Tibial nerve (tissue), 3 donors: ENCODE measurements around the gene MIEF1.

Experiments used
- POLR2A ChIP-seq, 2 donors: fragments of 450-650 bp; IDR thresholded peaks; one replicate each; pipeline ENCODE4 v1.6.1; 2017; ENCODE audit warnings: antibody characterized with exemption in 2 of 2, mild to moderate bottlenecking in 2 of 2, moderate library complexity in 2 of 2
- TF ChIP-seq, protein P1 (sequence below), 5 experiments: fragments of 200-600 bp in 3 of 5; fragments of 450-650 bp in 2 of 5; sonication (generic) in 3 of 5; IDR thresholded peaks; one replicate each; pipeline ENCODE4 v1.5.1; 2016 to 2019; ENCODE audit warnings: antibody characterized with exemption in 5 of 5, mild to moderate bottlenecking in 3 of 5, moderate library complexity in 2 of 5

DNA sequence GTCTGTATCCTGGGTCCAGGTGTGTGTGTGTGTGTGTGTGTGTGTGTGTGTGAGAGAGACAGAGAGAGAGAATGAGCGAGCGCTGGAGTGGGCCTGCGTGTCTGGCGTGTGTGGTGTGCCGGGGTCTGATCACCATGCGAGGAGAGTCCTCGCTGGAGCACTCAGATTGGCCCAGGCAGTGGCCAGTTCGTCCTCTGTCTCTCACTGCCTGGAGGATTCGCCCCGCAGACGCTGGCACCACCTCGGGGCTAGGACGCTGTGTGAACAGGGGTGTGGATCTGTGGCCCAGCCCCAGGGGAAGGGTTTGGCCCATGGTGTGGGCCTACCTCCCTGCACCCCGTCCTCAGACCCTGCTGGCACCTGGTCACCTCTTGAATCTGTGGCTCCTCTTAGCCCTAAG, 56.9 kb downstream of the MIEF1 start:
- TF ChIP-seq, protein P1, sequence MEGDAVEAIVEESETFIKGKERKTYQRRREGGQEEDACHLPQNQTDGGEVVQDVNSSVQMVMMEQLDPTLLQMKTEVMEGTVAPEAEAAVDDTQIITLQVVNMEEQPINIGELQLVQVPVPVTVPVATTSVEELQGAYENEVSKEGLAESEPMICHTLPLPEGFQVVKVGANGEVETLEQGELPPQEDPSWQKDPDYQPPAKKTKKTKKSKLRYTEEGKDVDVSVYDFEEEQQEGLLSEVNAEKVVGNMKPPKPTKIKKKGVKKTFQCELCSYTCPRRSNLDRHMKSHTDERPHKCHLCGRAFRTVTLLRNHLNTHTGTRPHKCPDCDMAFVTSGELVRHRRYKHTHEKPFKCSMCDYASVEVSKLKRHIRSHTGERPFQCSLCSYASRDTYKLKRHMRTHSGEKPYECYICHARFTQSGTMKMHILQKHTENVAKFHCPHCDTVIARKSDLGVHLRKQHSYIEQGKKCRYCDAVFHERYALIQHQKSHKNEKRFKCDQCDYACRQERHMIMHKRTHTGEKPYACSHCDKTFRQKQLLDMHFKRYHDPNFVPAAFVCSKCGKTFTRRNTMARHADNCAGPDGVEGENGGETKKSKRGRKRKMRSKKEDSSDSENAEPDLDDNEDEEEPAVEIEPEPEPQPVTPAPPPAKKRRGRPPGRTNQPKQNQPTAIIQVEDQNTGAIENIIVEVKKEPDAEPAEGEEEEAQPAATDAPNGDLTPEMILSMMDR (IDR thresholded peaks at IDR 0.05): no peak
- TF ChIP-seq POLR2A (IDR thresholded peaks at IDR 0.05): no peak
